ENCODE data around the gene SPTB. TPM values are rescaled to one million over a fixed set of nuclear protein-coding genes. Genes with fewer than 3 reads are reported as not detected.

The SPTB gene
- total and polyA plus RNA-seq, 2 experiments from 2014 or later, result 1.1 to 1.7 TPM

DNA sequence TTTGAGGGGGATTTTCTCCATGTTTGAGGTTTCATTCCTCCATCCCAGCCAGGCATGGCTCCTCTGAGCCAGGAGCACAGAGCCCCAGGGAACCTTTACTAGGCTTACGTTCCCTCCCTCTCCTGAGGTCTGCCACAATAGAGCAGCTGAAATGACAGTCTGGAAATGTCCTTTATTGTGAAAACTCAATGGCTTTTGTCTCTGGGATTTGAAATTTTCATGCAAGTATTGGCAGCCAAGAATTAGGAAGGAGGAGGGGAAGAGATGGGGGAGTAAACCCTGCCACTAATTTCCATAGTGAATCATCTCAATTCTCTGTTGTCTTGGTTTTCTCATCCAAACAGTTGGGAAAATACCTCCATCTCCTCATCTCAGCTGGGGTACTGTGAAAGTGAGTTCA, 178.0 kb downstream of the SPTB start:
- Histone ChIP-seq H3K4me2 (no peak overlapping the region), H3K4me1 (ENCODE audit: insufficient read depth) (peaks cover 42% of the 10 kb centered on the region), H3K27ac (no peak overlapping the region), H3K79me2 (peaks cover 23% of the 10 kb centered on the region), H3K27me3 (no peaks in the 10 kb centered on the region), H3K9me2 (replicated peaks; ENCODE audit: insufficient read depth) (no peaks in the 10 kb centered on the region), H4K20me1 (ENCODE audit: insufficient read depth, poor library complexity, severe bottlenecking) (no peaks in the 10 kb centered on the region), H3K36me3 (replicated peaks; ENCODE audit: insufficient read depth, low read depth) (no peaks in the 10 kb centered on the region), H2AFZ (no peak overlapping the region), H3K4me3 (no peak overlapping the region), H3K9me3 (ENCODE audit: low read depth) (no peaks in the 10 kb centered on the region)
- 83% methylated on average over 1 of the region's 1 CpG for WGBS (ENCODE audit: low lambda C conversion rate, missing lambda C conversion rate)
- TF ChIP-seq EZH2phosphoT487 (IDR thresholded peaks at IDR 0.05; ENCODE audit: low read depth, severe bottlenecking, unreplicated experiment) (no peak), CTCF (IDR thresholded peaks at IDR 0.05; ENCODE audit: poor library complexity) (no peak), EZH2 (IDR thresholded peaks at IDR 0.05; ENCODE audit: borderline replicate concordance) (no peak)
- peak; percentile 5 for DNase-seq (ENCODE audit: low spot score)

DNA sequence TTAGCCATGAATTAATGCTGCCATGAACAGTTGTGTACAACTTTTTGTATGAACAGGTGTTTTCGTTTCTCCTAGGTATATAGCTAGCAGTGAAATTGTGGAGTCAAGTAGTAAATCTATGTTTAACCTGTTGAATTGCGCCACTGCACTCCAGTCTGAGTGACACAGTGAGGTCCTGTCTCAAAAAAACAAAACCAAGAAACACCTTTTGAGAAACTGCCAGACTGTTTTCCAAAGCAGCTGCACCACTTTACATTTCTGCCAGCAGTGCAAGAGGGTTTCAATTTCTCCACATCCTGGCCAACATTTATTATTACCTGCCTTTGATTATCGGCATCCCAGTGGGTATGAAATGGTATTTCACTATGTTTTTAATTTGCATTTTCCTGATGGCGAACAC, 178.8 kb downstream of the SPTB start:
- Histone ChIP-seq H4K20me1 (ENCODE audit: insufficient read depth, poor library complexity, severe bottlenecking) (no peaks in the 10 kb centered on the region), H3K36me3 (replicated peaks; ENCODE audit: insufficient read depth, low read depth) (no peaks in the 10 kb centered on the region), H2AFZ (no peak overlapping the region), H3K27me3 (no peaks in the 10 kb centered on the region), H3K27ac (no peak overlapping the region), H3K4me1 (ENCODE audit: insufficient read depth) (peaks cover 36% of the 10 kb centered on the region), H3K9me2 (replicated peaks; ENCODE audit: insufficient read depth) (no peaks in the 10 kb centered on the region), H3K4me2 (no peak overlapping the region), H3K79me2 (peaks cover 16% of the 10 kb centered on the region), H3K4me3 (no peak overlapping the region), H3K9me3 (ENCODE audit: low read depth) (no peaks in the 10 kb centered on the region)
- 84% methylated on average over 4 of the region's 4 CpGs for WGBS (ENCODE audit: low lambda C conversion rate, missing lambda C conversion rate)
- no peak for DNase-seq (ENCODE audit: low spot score)
- TF ChIP-seq EZH2phosphoT487 (IDR thresholded peaks at IDR 0.05; ENCODE audit: low read depth, severe bottlenecking, unreplicated experiment), result no peak

DNA sequence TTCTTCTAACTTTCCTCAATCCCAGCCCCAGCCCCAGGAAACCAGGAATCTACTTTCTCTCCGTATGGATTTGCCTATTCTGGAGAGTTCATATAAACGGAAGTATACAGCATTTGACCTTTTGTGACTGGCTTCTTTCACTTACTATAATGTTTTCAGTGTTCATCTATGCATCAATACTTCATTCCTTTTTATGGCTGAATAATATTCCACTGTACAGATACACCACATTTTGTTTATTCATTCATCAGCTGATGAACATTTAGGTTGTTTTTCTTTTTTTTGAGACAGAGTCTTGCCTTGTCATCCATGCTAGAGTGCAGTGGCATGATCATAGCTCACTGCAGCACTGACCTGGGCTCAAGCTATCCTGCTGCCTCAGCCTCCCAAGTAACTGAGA, 179.4 kb downstream of the SPTB start:
- no peak overlapping the region for H3K27ac ChIP-seq
- no peaks in the 10 kb centered on the region for H3K9me3 ChIP-seq (ENCODE audit: low read depth)
- H4K20me1 ChIP-seq (ENCODE audit: insufficient read depth, poor library complexity, severe bottlenecking), result no peaks in the 10 kb centered on the region
- H3K36me3 ChIP-seq (replicated peaks; ENCODE audit: insufficient read depth, low read depth), result no peaks in the 10 kb centered on the region
- H3K4me2 ChIP-seq, result no peak overlapping the region
- no peak for DNase-seq (ENCODE audit: low spot score)
- TF ChIP-seq EZH2 (IDR thresholded peaks at IDR 0.05; ENCODE audit: borderline replicate concordance) (no peak), CTCF (IDR thresholded peaks at IDR 0.05; ENCODE audit: poor library complexity) (no peak), EZH2phosphoT487 (IDR thresholded peaks at IDR 0.05; ENCODE audit: low read depth, severe bottlenecking, unreplicated experiment) (no peak)
- H2AFZ ChIP-seq, result no peak overlapping the region
- 80% methylated on average over 2 of the region's 2 CpGs for WGBS (ENCODE audit: low lambda C conversion rate, missing lambda C conversion rate)
- peaks cover 10% of the 10 kb centered on the region for H3K79me2 ChIP-seq
- H3K27me3 ChIP-seq, result no peaks in the 10 kb centered on the region
- no peaks in the 10 kb centered on the region for H3K9me2 ChIP-seq (replicated peaks; ENCODE audit: insufficient read depth)
- peaks cover 37% of the 10 kb centered on the region for H3K4me1 ChIP-seq (ENCODE audit: insufficient read depth)
- no peak overlapping the region for H3K4me3 ChIP-seq

GRCh38 chr14:64698903-64699302, 180.8 kb downstream of the SPTB start:
- peak; percentile 84 for DNase-seq (ENCODE audit: low spot score)
- peaks cover 39% of the 10 kb centered on the region for H3K4me1 ChIP-seq (ENCODE audit: insufficient read depth)
- no peaks in the 10 kb centered on the region for H4K20me1 ChIP-seq (ENCODE audit: insufficient read depth, poor library complexity, severe bottlenecking)
- H3K27ac ChIP-seq, result peak overlapping the region; percentile 87
- H3K4me2 ChIP-seq, result peak overlapping the region; percentile 52
- TF ChIP-seq CTCF (IDR thresholded peaks at IDR 0.05; ENCODE audit: poor library complexity) (no peak), EZH2phosphoT487 (IDR thresholded peaks at IDR 0.05; ENCODE audit: low read depth, severe bottlenecking, unreplicated experiment) (peak; percentile 92)
- H3K27me3 ChIP-seq, result no peaks in the 10 kb centered on the region
- H3K79me2 ChIP-seq, result no peaks in the 10 kb centered on the region
- WGBS (ENCODE audit: low lambda C conversion rate, missing lambda C conversion rate), result 16% methylated on average over 7 of the region's 7 CpGs
- no peak overlapping the region for H2AFZ ChIP-seq
- no peak overlapping the region for H3K4me3 ChIP-seq
- no peaks in the 10 kb centered on the region for H3K36me3 ChIP-seq (replicated peaks; ENCODE audit: insufficient read depth, low read depth)
- no peaks in the 10 kb centered on the region for H3K9me2 ChIP-seq (replicated peaks; ENCODE audit: insufficient read depth)
- H3K9me3 ChIP-seq (ENCODE audit: low read depth), result no peaks in the 10 kb centered on the region

All from hepatocyte (in vitro differentiated cells).